HG02571 (cell line): Measurements from ENCODE around the gene ZNF622.
"Not testable (repeated sequence)": the region's sequence is repeated elsewhere in the genome, so short reads cannot be mapped to it uniquely, and the experiment has no call there.

ENCODE experiments used
- ATAC-seq: cut with Tn5 transposase; IDR thresholded peaks from one replicate; pipeline ENCODE4 v1.9.1; 2021; ENCODE audit warnings: mild to moderate bottlenecking, moderate library complexity; ENCODE audit not compliant: unreplicated experiment

Gene ZNF622

DNA sequence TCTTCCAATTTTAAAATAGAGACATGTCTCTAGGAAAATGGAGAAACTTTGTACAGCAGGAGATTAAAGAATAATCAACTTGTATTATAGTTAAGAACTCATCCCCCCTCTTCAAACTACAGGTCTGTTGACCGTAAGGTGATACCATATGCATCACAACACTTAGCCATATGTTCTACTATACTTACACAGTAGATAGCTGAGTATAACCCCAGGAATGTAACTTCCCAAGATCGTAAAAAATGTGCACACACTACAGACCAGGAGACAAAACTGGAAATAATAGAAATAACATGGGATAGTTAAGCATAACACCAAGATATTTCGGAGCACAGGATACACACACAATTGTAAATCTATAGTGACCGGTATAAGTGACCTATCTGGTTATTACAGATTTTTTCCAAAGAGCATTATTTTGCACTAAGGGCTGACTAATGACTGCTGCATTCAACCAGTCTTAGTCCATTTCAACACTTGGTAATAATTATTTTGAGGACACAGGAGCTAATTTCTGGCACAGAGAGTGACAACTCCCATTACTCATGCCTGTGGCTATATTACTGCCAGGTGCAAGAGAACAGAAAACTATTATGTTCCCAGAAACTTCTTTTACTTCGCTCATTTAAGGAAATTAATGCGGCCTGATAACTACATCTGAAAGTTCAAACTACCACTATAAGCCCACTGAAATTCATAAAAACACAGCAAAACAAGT, 15.4 kb upstream of the ZNF622 start:
- ATAC-seq, result no peak

DNA sequence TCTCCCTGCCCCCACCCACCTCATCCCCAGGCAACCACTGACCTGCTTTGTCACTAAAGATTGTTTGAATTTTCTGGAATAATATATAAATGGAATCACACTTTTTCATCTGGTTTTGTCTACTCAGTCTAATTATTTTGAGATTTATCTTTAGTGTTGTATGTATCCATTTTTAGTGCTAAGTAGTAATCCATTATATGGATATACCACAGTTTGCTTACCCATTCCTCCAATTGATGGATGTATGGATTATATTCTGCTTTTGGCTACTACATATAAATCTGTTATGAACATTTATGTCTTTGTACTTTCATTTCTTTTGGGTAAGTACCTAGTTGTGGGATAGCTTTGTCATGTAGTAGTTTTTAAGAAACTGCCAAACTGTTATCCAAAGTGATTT, 14.5 kb upstream of the ZNF622 start:
- ATAC-seq, result no peak

- ATAC-seq, result no peak
Observed at GRCh38 chr5:16477541-16477940, 11.9 kb upstream of the ZNF622 start.

DNA sequence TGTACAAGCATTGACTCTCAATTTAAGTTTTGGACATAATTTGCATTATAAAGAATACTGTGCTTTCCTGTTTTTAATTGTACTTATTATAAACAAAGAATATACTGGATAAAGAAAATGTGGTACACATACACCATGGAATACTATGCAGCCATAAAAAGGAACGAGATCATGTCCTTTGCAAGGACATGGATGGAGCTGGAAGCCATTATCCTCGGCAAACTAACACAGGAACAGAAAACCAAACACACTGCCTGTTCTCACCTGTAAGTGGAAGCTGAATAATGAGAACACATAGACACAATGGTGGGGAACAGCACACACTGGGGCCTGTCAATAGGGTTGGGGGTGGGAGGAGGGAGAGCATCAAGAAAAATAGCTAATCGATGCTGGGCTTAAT, 10.8 kb upstream of the ZNF622 start:
- ATAC-seq, result not testable (repeated sequence)

GRCh38 chr5:16471387-16471786, 5.8 kb upstream of the ZNF622 start:
- ATAC-seq, result no peak

- peak; percentile 70 for ATAC-seq
Observed at GRCh38 chr5:16467363-16468219, 2.0 kb upstream of the ZNF622 start.

DNA sequence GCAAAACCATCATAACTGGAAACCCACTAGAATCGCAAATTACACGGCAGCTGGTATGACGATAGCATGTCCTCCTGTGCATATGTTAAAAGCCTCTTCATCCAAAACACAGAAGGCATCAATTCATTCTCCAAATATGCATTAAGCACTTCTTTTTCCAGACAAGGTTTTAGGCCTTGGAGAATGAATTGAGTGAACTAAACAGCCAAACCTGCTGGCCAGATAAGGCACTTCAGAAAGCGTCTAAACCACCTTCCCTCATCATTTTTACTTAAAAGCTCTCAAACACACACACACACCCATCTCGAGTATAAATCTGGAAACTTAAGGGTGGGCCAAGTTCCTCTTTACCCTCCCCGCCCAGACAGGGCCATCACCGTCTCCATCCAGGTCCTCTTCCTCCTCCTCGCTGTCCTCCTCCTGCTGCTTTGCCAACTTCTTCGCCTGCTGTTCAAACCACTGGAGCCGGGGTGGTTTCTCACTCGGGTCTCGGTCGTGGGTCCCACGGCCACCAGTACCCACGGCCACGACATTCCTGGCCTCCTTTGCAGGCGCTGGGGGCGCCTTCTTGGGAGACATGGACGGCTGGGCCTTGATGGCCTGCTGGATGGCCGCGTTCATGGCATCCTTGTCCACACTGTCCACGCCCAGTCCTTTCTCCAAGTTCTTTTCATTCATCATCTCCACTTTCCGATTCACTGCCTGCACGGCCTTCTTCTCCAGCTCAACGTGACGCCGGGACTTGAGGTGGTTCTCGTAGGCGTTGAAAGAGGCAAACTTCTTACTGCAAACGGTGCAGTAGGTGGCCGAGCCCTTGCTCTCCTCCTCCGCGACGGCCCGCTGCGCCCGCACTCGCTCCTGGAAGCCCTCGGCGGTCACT, 696 bp downstream of the ZNF622 start:
- ATAC-seq, result no peak

DNA sequence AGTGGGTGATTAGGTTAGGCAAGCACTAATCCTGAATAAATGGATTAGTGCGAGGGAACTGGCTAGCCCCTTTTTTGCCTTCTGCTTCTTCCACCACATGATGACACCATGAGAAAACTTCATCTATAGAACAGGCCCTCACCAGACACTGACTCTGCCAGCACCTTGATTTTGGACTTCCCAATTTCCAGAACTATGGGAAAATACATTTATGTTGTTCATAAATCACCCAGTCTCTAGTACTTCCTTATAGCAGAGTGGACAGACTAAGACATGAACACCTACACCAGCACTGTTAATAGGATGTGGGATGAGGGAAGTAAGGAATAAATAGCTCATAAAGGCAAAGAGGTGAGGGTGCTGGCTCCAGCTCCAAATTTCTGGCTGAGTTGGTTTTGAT, 1.4 kb downstream of the ZNF622 start:
- ATAC-seq, result no peak

- ATAC-seq, result no peak
Observed at GRCh38 chr5:16461782-16462181, 3.8 kb downstream of the ZNF622 start.

GRCh38 chr5:16461026-16461425, 4.6 kb downstream of the ZNF622 start:
- ATAC-seq, result no peak

- ATAC-seq, result no peak
Observed at GRCh38 chr5:16459451-16459850, 6.1 kb downstream of the ZNF622 start.

- ATAC-seq, result no peak
Observed at GRCh38 chr5:16457853-16458252, 7.7 kb downstream of the ZNF622 start.

DNA sequence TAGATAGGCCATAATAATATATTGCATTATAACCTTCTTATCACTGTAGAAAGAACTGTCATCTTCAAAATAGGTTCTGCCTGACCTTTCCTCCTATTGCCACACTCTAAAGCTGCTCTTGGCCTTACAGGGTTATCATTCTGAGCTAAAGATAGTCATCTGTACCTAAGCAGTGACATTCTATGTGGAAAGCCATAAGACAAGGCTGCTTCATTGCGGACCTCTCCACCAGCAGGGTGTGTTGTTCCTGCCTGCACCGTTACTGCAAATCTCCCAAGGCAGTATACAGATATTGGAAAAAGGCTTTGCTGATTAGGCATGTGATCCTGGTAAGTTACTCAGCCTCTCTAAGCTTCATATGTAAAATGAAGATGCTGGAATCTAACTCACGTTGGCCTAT, 8.1 kb downstream of the ZNF622 start:
- ATAC-seq, result no peak

- peak; percentile 61 for ATAC-seq
Observed at GRCh38 chr5:16456103-16456832, 9.3 kb downstream of the ZNF622 start.

- no peak for ATAC-seq
Observed at GRCh38 chr5:16455668-16456067, 9.9 kb downstream of the ZNF622 start.

- ATAC-seq, result no peak
Observed at GRCh38 chr5:16454686-16455085, 10.9 kb downstream of the ZNF622 start.

- ATAC-seq, result no peak
Observed at GRCh38 chr5:16453609-16454008, 12.0 kb downstream of the ZNF622 start.

DNA sequence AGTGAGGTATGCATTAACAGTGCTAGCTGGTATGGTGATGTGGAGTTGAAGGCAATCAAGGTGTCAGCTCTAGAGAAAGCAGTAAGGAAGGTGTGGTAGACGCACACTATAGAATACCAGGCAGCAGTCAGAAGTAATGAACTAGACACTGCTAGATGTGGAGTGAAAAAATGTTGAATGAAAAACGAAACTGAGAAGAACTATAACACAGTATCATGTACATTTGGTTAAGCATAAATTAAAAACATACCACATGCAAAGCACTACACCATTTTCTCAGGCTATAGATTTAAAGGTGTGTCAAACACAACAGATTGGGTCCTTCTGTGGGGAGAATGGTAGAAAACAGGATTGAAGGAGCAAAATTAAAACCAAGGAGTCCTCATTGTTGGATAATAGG, 15.4 kb downstream of the ZNF622 start:
- no peak for ATAC-seq

GRCh38 chr5:16446993-16447392, 18.6 kb downstream of the ZNF622 start:
- ATAC-seq, result no peak

DNA sequence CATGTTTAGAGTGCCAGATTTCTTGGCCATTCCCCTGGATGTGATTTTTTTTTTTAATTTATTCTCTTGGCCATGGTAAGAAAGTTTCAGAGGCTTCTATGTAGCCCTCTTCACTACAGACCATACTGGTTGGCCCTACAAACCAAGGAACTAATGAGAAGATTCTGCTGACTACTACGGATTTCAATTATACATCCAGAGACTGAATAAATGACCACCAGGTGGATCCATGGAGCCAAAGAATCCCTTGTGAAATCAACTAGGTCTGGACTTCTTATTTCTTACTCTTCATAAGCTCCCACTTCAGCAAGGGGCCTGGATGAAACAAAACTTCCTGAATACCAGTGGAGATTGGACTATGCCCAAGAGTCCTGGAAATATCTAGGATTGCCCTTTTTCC, 27.6 kb downstream of the ZNF622 start:
- no peak for ATAC-seq
